H9 (cell line): ENCODE results near the gene OVOL2. TPM values are rescaled to one million over a fixed set of nuclear protein-coding genes. Genes with fewer than 3 reads are reported as not detected.

Experiments
- DNase-seq: peaks from one replicate; pipeline ENCODE4 v3.0.0-alpha.2; 2017
- H2AFZ ChIP-seq: one replicate; pipeline ENCODE4 v1.6.1; 2013; ENCODE audit warnings: mild to moderate bottlenecking, low read length, control low read depth, moderate library complexity
- H2AK5ac ChIP-seq: 2 replicates; pipeline ENCODE4 v1.6.1; 2013; ENCODE audit warnings: low read length, control low read depth, mixed read lengths; ENCODE audit not compliant: insufficient read length
- H2BK120ac ChIP-seq: one replicate; pipeline ENCODE4 v1.6.1; 2013; ENCODE audit warnings: low read depth, mild to moderate bottlenecking, low read length, control low read depth, inconsistent platforms; ENCODE audit not compliant: poor library complexity, severe bottlenecking
- H2BK12ac ChIP-seq: 2 replicates; pipeline ENCODE4 v1.6.1; 2013; ENCODE audit warnings: low read length, control low read depth, mixed read lengths, low read depth; ENCODE audit not compliant: insufficient read length
- H2BK15ac ChIP-seq: 2 replicates; pipeline ENCODE4 v1.6.1; 2013; ENCODE audit warnings: low read depth, low read length, control low read depth
- H2BK20ac ChIP-seq: one replicate; pipeline ENCODE4 v1.6.1; 2013; ENCODE audit warnings: low read depth, mild to moderate bottlenecking, low read length, control low read depth, inconsistent platforms; ENCODE audit not compliant: poor library complexity, severe bottlenecking
- H2BK5ac ChIP-seq: 2 replicates; pipeline ENCODE4 v1.6.1; 2013; ENCODE audit warnings: low read length, control low read depth, mixed read lengths; ENCODE audit not compliant: insufficient read length
- H3K14ac ChIP-seq: 2 replicates; pipeline ENCODE4 v1.6.1; 2013; ENCODE audit warnings: low read length, control low read depth; ENCODE audit not compliant: insufficient read depth
- H3K18ac ChIP-seq: 2 replicates; pipeline ENCODE4 v1.6.1; 2013; ENCODE audit warnings: low read depth, mild to moderate bottlenecking, mixed read lengths, low read length, control low read depth; ENCODE audit not compliant: insufficient read length
- H3K23ac ChIP-seq: 2 replicates; pipeline ENCODE4 v1.6.1; 2013; ENCODE audit warnings: low read length, control low read depth, mixed read lengths, low read depth; ENCODE audit not compliant: insufficient read length
- H3K23me2 ChIP-seq: 2 replicates; pipeline ENCODE4 v1.6.1; 2013; ENCODE audit warnings: low read depth, mild to moderate bottlenecking, mixed read lengths, low read length, control low read depth; ENCODE audit not compliant: insufficient read length, poor library complexity, severe bottlenecking
- H3K27ac ChIP-seq: 2 replicates; pipeline ENCODE4 v1.5.1; 2013; ENCODE audit warnings: low read length, control low read depth, mixed read lengths, low read depth; ENCODE audit not compliant: insufficient read length
- H3K27me3 ChIP-seq: 2 replicates; pipeline ENCODE4 v1.6.1; 2013; ENCODE audit warnings: low read length, control low read depth, inconsistent platforms; ENCODE audit not compliant: insufficient read depth
- H3K4ac ChIP-seq: 2 replicates; pipeline ENCODE4 v1.6.1; 2013; ENCODE audit warnings: low read depth, mild to moderate bottlenecking, control low read depth, inconsistent platforms, low read length, moderate library complexity
- H3K4me1 ChIP-seq: 2 replicates; pipeline ENCODE4 v1.6.1; 2013; ENCODE audit warnings: low read length, control low read depth, inconsistent platforms; ENCODE audit not compliant: insufficient read depth
- H3K4me2 ChIP-seq: 2 replicates; pipeline ENCODE4 v1.6.1; 2013; ENCODE audit warnings: low read length, control low read depth, mixed read lengths; ENCODE audit not compliant: insufficient read length, insufficient read depth
- H3K56ac ChIP-seq: 2 replicates; pipeline ENCODE4 v1.6.1; 2013; ENCODE audit warnings: low read depth, mild to moderate bottlenecking, mixed read lengths, low read length, control low read depth; ENCODE audit not compliant: insufficient read length
- H3K79me1 ChIP-seq: 2 replicates; pipeline ENCODE4 v1.6.1; 2013; ENCODE audit warnings: low read depth, mild to moderate bottlenecking, moderate library complexity, low read length, control low read depth, inconsistent platforms; ENCODE audit not compliant: insufficient read depth, poor library complexity, severe bottlenecking
- H3K79me2 ChIP-seq: 2 replicates; pipeline ENCODE4 v1.6.1; 2013; ENCODE audit warnings: low read length, control low read depth, inconsistent platforms; ENCODE audit not compliant: insufficient read depth
- H3K9ac ChIP-seq: 2 replicates; pipeline ENCODE4 v1.6.1; 2013; ENCODE audit warnings: low read length, control low read depth, mixed read lengths; ENCODE audit not compliant: insufficient read length; ENCODE audit errors: extremely low read depth
- H3K9me3 ChIP-seq: one replicate; pipeline ENCODE4 v1.6.1; 2013; ENCODE audit warnings: low read depth, low read length, inconsistent platforms; ENCODE audit not compliant: control insufficient read depth
- H3T11ph ChIP-seq: one replicate; pipeline ENCODE4 v1.6.1; 2013; ENCODE audit warnings: mild to moderate bottlenecking, low read length, control low read depth, inconsistent platforms
- H4K20me1 ChIP-seq: one replicate; pipeline ENCODE4 v1.6.1; 2013; ENCODE audit not compliant: control insufficient read depth, insufficient read length, insufficient read depth
- H4K5ac ChIP-seq: 2 replicates; pipeline ENCODE4 v1.6.1; 2013; ENCODE audit warnings: low read depth, mild to moderate bottlenecking, mixed read lengths, low read length, control low read depth; ENCODE audit not compliant: insufficient read length
- H4K8ac ChIP-seq: replicated peaks from 2 replicates; pipeline ENCODE4 v1.6.1; 2013; ENCODE audit warnings: low read length, control low read depth, mixed read lengths, low read depth; ENCODE audit not compliant: insufficient read length
- H4K91ac ChIP-seq: 2 replicates; pipeline ENCODE4 v1.6.1; 2013; ENCODE audit warnings: low read depth, mild to moderate bottlenecking, moderate library complexity, mixed read lengths, low read length, control low read depth; ENCODE audit not compliant: insufficient read length
- H3K27ac Mint-ChIP-seq, 3 experiments: 2 replicates in 2 of 3; 3 replicates in 1 of 3; pipeline ENCODE4 v1.8.0; 2020 to 2021; ENCODE audit warnings: mixed read lengths in 3 of 3, mild to moderate bottlenecking in 1 of 3, moderate library complexity in 1 of 3
- H3K27me3 Mint-ChIP-seq: 2 replicates; pipeline ENCODE4 v1.8.0; 2021; ENCODE audit warnings: low read depth, mild to moderate bottlenecking, moderate library complexity, mixed read lengths
- H3K36me3 Mint-ChIP-seq, 3 experiments: 2 replicates in 2 of 3; 3 replicates in 1 of 3; pipeline ENCODE4 v1.8.0; 2020 to 2021; ENCODE audit warnings: low read depth in 3 of 3, mixed read lengths in 3 of 3; ENCODE audit not compliant: insufficient read depth in 1 of 3
- H3K4me1 Mint-ChIP-seq, 2 experiments: 2 replicates each; pipeline ENCODE4 v1.8.0; 2020; ENCODE audit warnings: mixed read lengths in 2 of 2
- H3K4me3 Mint-ChIP-seq, 2 experiments: 2 replicates in 1 of 2; 3 replicates in 1 of 2; pipeline ENCODE4 v1.8.0; 2020 to 2021; ENCODE audit warnings: mild to moderate bottlenecking in 2 of 2, mixed read lengths in 2 of 2, moderate library complexity in 1 of 2
- H3K9me3 Mint-ChIP-seq, 2 experiments: 2 replicates in 1 of 2; 3 replicates in 1 of 2; pipeline ENCODE4 v1.8.0; 2020; ENCODE audit warnings: mild to moderate bottlenecking in 2 of 2, mixed read lengths in 2 of 2, moderate library complexity in 1 of 2
- CTCF ChIP-seq: fragments of 200-600 bp; sonication (generic); conservative IDR thresholded peaks from 3 replicates; pipeline ENCODE4 v1.8.0; 2021; ENCODE audit warnings: antibody characterized with exemption, mild to moderate bottlenecking
- WGBS: extraction: QIAGEN DNeasy Blood & Tissue Kit; methylation state at CpG from one replicate; pipeline ENCODE4 v1.1.7; 2013; ENCODE audit warnings: missing lambda C conversion rate, low lambda C conversion rate, mixed read lengths; ENCODE audit not compliant: insufficient read length; ENCODE audit errors: extremely low coverage; 5-methylcytosine and 5-hydroxymethylcytosine counted together
- total RNA-seq: library from RNA; stranded (reverse); gene quantifications from 2 replicates; pipeline ENCODE4 v1.2.1, GENCODE V29; 2021

The OVOL2 gene
- total RNA-seq, 1 experiment from 2014 or later, result 5.8 TPM

DNA sequence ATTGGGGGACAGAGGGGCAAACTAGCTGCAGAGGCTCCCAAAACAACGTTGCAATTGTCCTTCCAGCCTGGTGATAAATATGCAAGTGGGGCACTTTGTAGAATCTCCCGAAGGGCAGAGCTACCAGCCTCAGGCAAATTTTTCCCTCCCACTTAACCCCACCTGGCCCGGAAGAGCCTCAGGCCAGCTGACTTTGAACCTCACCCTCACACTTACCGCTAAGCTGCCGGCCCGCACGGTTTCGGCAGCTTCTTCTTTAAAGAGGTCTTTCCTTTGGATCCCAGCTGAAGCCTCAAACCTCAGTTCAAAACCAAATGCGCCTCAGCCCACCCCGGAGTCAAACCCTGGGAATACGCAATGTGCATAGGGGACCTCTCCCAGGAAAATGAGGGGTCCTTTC, 2.5 kb downstream of the OVOL2 start:
- H3K4me3 Mint-ChIP-seq, result peak overlapping the region; percentile 22 to 82; a peak in 3 of 5 replicates
- H3K27me3 Mint-ChIP-seq, result peaks cover 31% of the 10 kb centered on the region
- Histone ChIP-seq H2AK5ac (no peak overlapping the region), H3K27ac (no peak overlapping the region), H4K91ac (no peak overlapping the region), H3K18ac (no peak overlapping the region), H3K9ac (no peak overlapping the region), H3K23me2 (peaks cover 24% of the 10 kb centered on the region), H3K9me3 (no peaks in the 10 kb centered on the region), H4K8ac (no peak overlapping the region), H2AFZ (no peak overlapping the region), H3K23ac (no peak overlapping the region), H2BK120ac (no peak overlapping the region), H2BK5ac (no peak overlapping the region), H4K20me1 (no peaks in the 10 kb centered on the region), H2BK15ac (no peak overlapping the region), H2BK20ac (no peak overlapping the region), H3K56ac (no peak overlapping the region), H3K4ac (no peak overlapping the region), H3K4me2 (peak overlapping the region; percentile 8), H3K79me2 (no peaks in the 10 kb centered on the region), H3K27me3 (no peaks in the 10 kb centered on the region; the same call in 1 of the 2 replicates), H3T11ph (no peak overlapping the region), H4K5ac (no peak overlapping the region), H3K4me1 (no peaks in the 10 kb centered on the region), H2BK12ac (no peak overlapping the region), H3K14ac (no peak overlapping the region), H3K79me1 (no peaks in the 10 kb centered on the region)
- TF ChIP-seq CTCF, result no peak
- peak; percentile 76 for DNase-seq
- H3K4me1 Mint-ChIP-seq, result peaks cover 25 to 27% of the 10 kb centered on the region in 2 experiments
- no peak overlapping the region for H3K27ac Mint-ChIP-seq
- no peaks in the 10 kb centered on the region for H3K9me3 Mint-ChIP-seq
- peaks cover 0 to 5% (median 3%) of the 10 kb centered on the region in 3 experiments; a peak in 1 of 7 replicates for H3K36me3 Mint-ChIP-seq
- no CpG with 5 or more reads among the region's 11 CpGs for WGBS
